H9 (cell line): ENCODE measurements around the gene TTLL13. TPM values are rescaled to one million over a fixed set of nuclear protein-coding genes. Genes with fewer than 3 reads are reported as not detected.

Source experiments
- DNase-seq: peaks from one replicate; pipeline ENCODE4 v3.0.0-alpha.2; 2017
- H2AFZ ChIP-seq: one replicate; pipeline ENCODE4 v1.6.1; 2013; ENCODE audit warnings: mild to moderate bottlenecking, low read length, control low read depth, moderate library complexity
- H2AK5ac ChIP-seq: 2 replicates; pipeline ENCODE4 v1.6.1; 2013; ENCODE audit warnings: low read length, control low read depth, mixed read lengths; ENCODE audit not compliant: insufficient read length
- H2BK120ac ChIP-seq: one replicate; pipeline ENCODE4 v1.6.1; 2013; ENCODE audit warnings: low read depth, mild to moderate bottlenecking, low read length, control low read depth, inconsistent platforms; ENCODE audit not compliant: poor library complexity, severe bottlenecking
- H2BK12ac ChIP-seq: 2 replicates; pipeline ENCODE4 v1.6.1; 2013; ENCODE audit warnings: low read length, control low read depth, mixed read lengths, low read depth; ENCODE audit not compliant: insufficient read length
- H2BK15ac ChIP-seq: 2 replicates; pipeline ENCODE4 v1.6.1; 2013; ENCODE audit warnings: low read depth, low read length, control low read depth
- H2BK20ac ChIP-seq: one replicate; pipeline ENCODE4 v1.6.1; 2013; ENCODE audit warnings: low read depth, mild to moderate bottlenecking, low read length, control low read depth, inconsistent platforms; ENCODE audit not compliant: poor library complexity, severe bottlenecking
- H2BK5ac ChIP-seq: 2 replicates; pipeline ENCODE4 v1.6.1; 2013; ENCODE audit warnings: low read length, control low read depth, mixed read lengths; ENCODE audit not compliant: insufficient read length
- H3K14ac ChIP-seq: 2 replicates; pipeline ENCODE4 v1.6.1; 2013; ENCODE audit warnings: low read length, control low read depth; ENCODE audit not compliant: insufficient read depth
- H3K18ac ChIP-seq: 2 replicates; pipeline ENCODE4 v1.6.1; 2013; ENCODE audit warnings: low read depth, mild to moderate bottlenecking, mixed read lengths, low read length, control low read depth; ENCODE audit not compliant: insufficient read length
- H3K23ac ChIP-seq: 2 replicates; pipeline ENCODE4 v1.6.1; 2013; ENCODE audit warnings: low read length, control low read depth, mixed read lengths, low read depth; ENCODE audit not compliant: insufficient read length
- H3K23me2 ChIP-seq: 2 replicates; pipeline ENCODE4 v1.6.1; 2013; ENCODE audit warnings: low read depth, mild to moderate bottlenecking, mixed read lengths, low read length, control low read depth; ENCODE audit not compliant: insufficient read length, poor library complexity, severe bottlenecking
- H3K27ac ChIP-seq: 2 replicates; pipeline ENCODE4 v1.5.1; 2013; ENCODE audit warnings: low read length, control low read depth, mixed read lengths, low read depth; ENCODE audit not compliant: insufficient read length
- H3K27me3 ChIP-seq: 2 replicates; pipeline ENCODE4 v1.6.1; 2013; ENCODE audit warnings: low read length, control low read depth, inconsistent platforms; ENCODE audit not compliant: insufficient read depth
- H3K4ac ChIP-seq: 2 replicates; pipeline ENCODE4 v1.6.1; 2013; ENCODE audit warnings: low read depth, mild to moderate bottlenecking, control low read depth, inconsistent platforms, low read length, moderate library complexity
- H3K4me1 ChIP-seq: 2 replicates; pipeline ENCODE4 v1.6.1; 2013; ENCODE audit warnings: low read length, control low read depth, inconsistent platforms; ENCODE audit not compliant: insufficient read depth
- H3K4me2 ChIP-seq: 2 replicates; pipeline ENCODE4 v1.6.1; 2013; ENCODE audit warnings: low read length, control low read depth, mixed read lengths; ENCODE audit not compliant: insufficient read length, insufficient read depth
- H3K56ac ChIP-seq: 2 replicates; pipeline ENCODE4 v1.6.1; 2013; ENCODE audit warnings: low read depth, mild to moderate bottlenecking, mixed read lengths, low read length, control low read depth; ENCODE audit not compliant: insufficient read length
- H3K79me1 ChIP-seq: 2 replicates; pipeline ENCODE4 v1.6.1; 2013; ENCODE audit warnings: low read depth, mild to moderate bottlenecking, moderate library complexity, low read length, control low read depth, inconsistent platforms; ENCODE audit not compliant: insufficient read depth, poor library complexity, severe bottlenecking
- H3K79me2 ChIP-seq: 2 replicates; pipeline ENCODE4 v1.6.1; 2013; ENCODE audit warnings: low read length, control low read depth, inconsistent platforms; ENCODE audit not compliant: insufficient read depth
- H3K9ac ChIP-seq: 2 replicates; pipeline ENCODE4 v1.6.1; 2013; ENCODE audit warnings: low read length, control low read depth, mixed read lengths; ENCODE audit not compliant: insufficient read length; ENCODE audit errors: extremely low read depth
- H3K9me3 ChIP-seq: one replicate; pipeline ENCODE4 v1.6.1; 2013; ENCODE audit warnings: low read depth, low read length, inconsistent platforms; ENCODE audit not compliant: control insufficient read depth
- H3T11ph ChIP-seq: one replicate; pipeline ENCODE4 v1.6.1; 2013; ENCODE audit warnings: mild to moderate bottlenecking, low read length, control low read depth, inconsistent platforms
- H4K20me1 ChIP-seq: one replicate; pipeline ENCODE4 v1.6.1; 2013; ENCODE audit not compliant: control insufficient read depth, insufficient read length, insufficient read depth
- H4K5ac ChIP-seq: 2 replicates; pipeline ENCODE4 v1.6.1; 2013; ENCODE audit warnings: low read depth, mild to moderate bottlenecking, mixed read lengths, low read length, control low read depth; ENCODE audit not compliant: insufficient read length
- H4K8ac ChIP-seq: replicated peaks from 2 replicates; pipeline ENCODE4 v1.6.1; 2013; ENCODE audit warnings: low read length, control low read depth, mixed read lengths, low read depth; ENCODE audit not compliant: insufficient read length
- H4K91ac ChIP-seq: 2 replicates; pipeline ENCODE4 v1.6.1; 2013; ENCODE audit warnings: low read depth, mild to moderate bottlenecking, moderate library complexity, mixed read lengths, low read length, control low read depth; ENCODE audit not compliant: insufficient read length
- H3K27ac Mint-ChIP-seq, 3 experiments: 2 replicates in 2 of 3; 3 replicates in 1 of 3; pipeline ENCODE4 v1.8.0; 2020 to 2021; ENCODE audit warnings: mixed read lengths in 3 of 3, mild to moderate bottlenecking in 1 of 3, moderate library complexity in 1 of 3
- H3K27me3 Mint-ChIP-seq: 2 replicates; pipeline ENCODE4 v1.8.0; 2021; ENCODE audit warnings: low read depth, mild to moderate bottlenecking, moderate library complexity, mixed read lengths
- H3K36me3 Mint-ChIP-seq, 3 experiments: 2 replicates in 2 of 3; 3 replicates in 1 of 3; pipeline ENCODE4 v1.8.0; 2020 to 2021; ENCODE audit warnings: low read depth in 3 of 3, mixed read lengths in 3 of 3; ENCODE audit not compliant: insufficient read depth in 1 of 3
- H3K4me1 Mint-ChIP-seq, 2 experiments: 2 replicates each; pipeline ENCODE4 v1.8.0; 2020; ENCODE audit warnings: mixed read lengths in 2 of 2
- H3K4me3 Mint-ChIP-seq, 2 experiments: 2 replicates in 1 of 2; 3 replicates in 1 of 2; pipeline ENCODE4 v1.8.0; 2020 to 2021; ENCODE audit warnings: mild to moderate bottlenecking in 2 of 2, mixed read lengths in 2 of 2, moderate library complexity in 1 of 2
- H3K9me3 Mint-ChIP-seq, 2 experiments: 2 replicates in 1 of 2; 3 replicates in 1 of 2; pipeline ENCODE4 v1.8.0; 2020; ENCODE audit warnings: mild to moderate bottlenecking in 2 of 2, mixed read lengths in 2 of 2, moderate library complexity in 1 of 2
- WGBS: extraction: QIAGEN DNeasy Blood & Tissue Kit; methylation state at CpG from one replicate; pipeline ENCODE4 v1.1.7; 2013; ENCODE audit warnings: missing lambda C conversion rate, low lambda C conversion rate, mixed read lengths; ENCODE audit not compliant: insufficient read length; ENCODE audit errors: extremely low coverage; 5-methylcytosine and 5-hydroxymethylcytosine counted together
- total RNA-seq: library from RNA; stranded (reverse); gene quantifications from 2 replicates; pipeline ENCODE4 v1.2.1, GENCODE V29; 2021
- TF ChIP-seq, protein P1 (sequence below): fragments of 200-600 bp; sonication (generic); conservative IDR thresholded peaks from 3 replicates; pipeline ENCODE4 v1.8.0; 2021; ENCODE audit warnings: antibody characterized with exemption, mild to moderate bottlenecking

The TTLL13 gene
- total RNA-seq, 1 experiment from 2014 or later, result not detected

DNA sequence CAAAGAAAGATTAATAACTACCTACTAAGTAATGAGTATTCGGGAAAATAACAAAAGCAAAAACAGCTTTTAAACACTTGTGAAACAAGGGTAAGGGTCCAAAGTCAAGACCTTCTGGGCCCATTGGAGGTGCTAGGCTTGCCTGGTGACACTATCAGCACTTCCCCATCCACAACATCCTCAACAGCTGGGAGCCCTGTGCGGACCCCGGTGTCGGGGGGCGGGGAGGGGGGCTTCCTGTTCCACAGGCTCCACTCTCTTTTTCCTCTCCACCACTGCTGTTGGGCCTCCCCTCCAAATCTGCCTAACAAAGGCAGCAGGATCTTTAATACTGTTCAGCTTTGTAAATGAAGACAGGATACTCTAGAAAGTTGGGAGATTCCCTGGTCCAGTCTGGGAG is 37.7 kb downstream of the TTLL13 start:
- Histone ChIP-seq H3K56ac (no peak overlapping the region), H2BK120ac (no peak overlapping the region), H2BK15ac (no peak overlapping the region), H3K4ac (no peak overlapping the region), H2BK20ac (no peak overlapping the region), H3K9me3 (no peaks in the 10 kb centered on the region), H3K27ac (no peak overlapping the region), H4K8ac (no peak overlapping the region), H3K4me2 (peak overlapping the region; percentile 18), H3T11ph (no peak overlapping the region), H3K23ac (no peak overlapping the region), H3K18ac (no peak overlapping the region), H4K20me1 (no peaks in the 10 kb centered on the region), H2BK12ac (no peak overlapping the region), H3K79me2 (no peaks in the 10 kb centered on the region), H3K4me1 (no peaks in the 10 kb centered on the region), H3K14ac (no peak overlapping the region), H2AK5ac (no peak overlapping the region), H2BK5ac (no peak overlapping the region), H4K91ac (no peak overlapping the region), H2AFZ (no peak overlapping the region), H3K23me2 (no peaks in the 10 kb centered on the region), H3K27me3 (no peaks in the 10 kb centered on the region), H3K79me1 (no peaks in the 10 kb centered on the region), H3K9ac (no peak overlapping the region), H4K5ac (no peak overlapping the region)
- Mint-ChIP-seq H3K27ac (peak overlapping the region in 2 of 3 experiments; percentile 57 to 82; a peak in 2 of 7 replicates), H3K4me3 (no peak overlapping the region; a peak in 1 of 5 replicates), H3K9me3 (no peaks in the 10 kb centered on the region), H3K4me1 (peaks cover 10 to 12% of the 10 kb centered on the region in 2 experiments), H3K36me3 (no peaks in the 10 kb centered on the region), H3K27me3 (no peaks in the 10 kb centered on the region)
- DNase-seq, result peak; percentile 74
- WGBS, result no CpG with 5 or more reads among the region's 5 CpGs
- TF ChIP-seq, protein P1, sequence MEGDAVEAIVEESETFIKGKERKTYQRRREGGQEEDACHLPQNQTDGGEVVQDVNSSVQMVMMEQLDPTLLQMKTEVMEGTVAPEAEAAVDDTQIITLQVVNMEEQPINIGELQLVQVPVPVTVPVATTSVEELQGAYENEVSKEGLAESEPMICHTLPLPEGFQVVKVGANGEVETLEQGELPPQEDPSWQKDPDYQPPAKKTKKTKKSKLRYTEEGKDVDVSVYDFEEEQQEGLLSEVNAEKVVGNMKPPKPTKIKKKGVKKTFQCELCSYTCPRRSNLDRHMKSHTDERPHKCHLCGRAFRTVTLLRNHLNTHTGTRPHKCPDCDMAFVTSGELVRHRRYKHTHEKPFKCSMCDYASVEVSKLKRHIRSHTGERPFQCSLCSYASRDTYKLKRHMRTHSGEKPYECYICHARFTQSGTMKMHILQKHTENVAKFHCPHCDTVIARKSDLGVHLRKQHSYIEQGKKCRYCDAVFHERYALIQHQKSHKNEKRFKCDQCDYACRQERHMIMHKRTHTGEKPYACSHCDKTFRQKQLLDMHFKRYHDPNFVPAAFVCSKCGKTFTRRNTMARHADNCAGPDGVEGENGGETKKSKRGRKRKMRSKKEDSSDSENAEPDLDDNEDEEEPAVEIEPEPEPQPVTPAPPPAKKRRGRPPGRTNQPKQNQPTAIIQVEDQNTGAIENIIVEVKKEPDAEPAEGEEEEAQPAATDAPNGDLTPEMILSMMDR, result no peak
